Hepatocyte (in vitro differentiated cells): ENCODE data around the gene NAP1L4.

ENCODE experiments used
- CTCF ChIP-seq: fragments of 200-600 bp; sonication (generic); IDR thresholded peaks from 2 replicates; pipeline ENCODE4 v1.5.1; 2016; ENCODE audit warnings: antibody characterized with exemption, mild to moderate bottlenecking; ENCODE audit not compliant: poor library complexity
- EZH2phosphoT487 ChIP-seq: fragments of 200-600 bp; sonication (generic); IDR thresholded peaks from one replicate; pipeline ENCODE4 v1.6.1; 2018; ENCODE audit warnings: antibody characterized with exemption, mild to moderate bottlenecking, low read depth, moderate library complexity; ENCODE audit not compliant: unreplicated experiment, severe bottlenecking

- TF ChIP-seq CTCF (no peak), EZH2phosphoT487 (no peak)
Observed at GRCh38 chr11:2921742-2922493, 70.2 kb downstream of the NAP1L4 start.
